T-helper 17 cell (primary cell): ENCODE data around the gene PLA2R1. TPM values are rescaled to one million over a fixed set of nuclear protein-coding genes. Genes with fewer than 3 reads are reported as not detected.
"Not testable (repeated sequence)": the region's sequence is repeated elsewhere in the genome, so short reads cannot be mapped to it uniquely, and the experiment has no call there.

Experiments
- ATAC-seq: fragments of 150-1000 bp; cut with Tn5 transposase; 2 replicates; pipeline ENCODE4 v1.10.0; 2021; ENCODE audit warnings: mild to moderate bottlenecking, moderate library complexity
- DNase-seq, 3 donors: peaks; one replicate each; pipeline versions ENCODE4 v3.0.0 to v3.0.0-alpha.2; 2020 to 2021
- H3K9me3 ChIP-seq: one replicate; pipeline ENCODE4 v1.7.0; 2013; ENCODE audit warnings: low read length, mild to moderate bottlenecking; ENCODE audit not compliant: control insufficient read depth, poor library complexity, severe bottlenecking
- H3K27ac Mint-ChIP-seq: one replicate; pipeline ENCODE4 v1.8.0; 2022; ENCODE audit warnings: mild to moderate bottlenecking, moderate library complexity, mixed read lengths
- H3K27me3 Mint-ChIP-seq: one replicate; pipeline ENCODE4 v1.8.0; 2022; ENCODE audit warnings: mixed read lengths
- H3K36me3 Mint-ChIP-seq: one replicate; pipeline ENCODE4 v1.8.0; 2022; ENCODE audit warnings: low read depth, mixed read lengths
- H3K4me1 Mint-ChIP-seq: one replicate; pipeline ENCODE4 v1.8.0; 2022; ENCODE audit warnings: mild to moderate bottlenecking, mixed read lengths
- H3K4me3 Mint-ChIP-seq: one replicate; pipeline ENCODE4 v1.8.0; 2022; ENCODE audit warnings: mild to moderate bottlenecking, moderate library complexity, mixed read lengths
- total RNA-seq, 4 donors: library from RNA in 2 of 4; stranded (reverse) in 2 of 4; gene quantifications; one replicate each; pipeline ENCODE4 v1.2.3 and lab custom pipeline; 2022 to 2026

Gene PLA2R1
- total RNA-seq, 2 donors from 2014 or later: not detected

DNA sequence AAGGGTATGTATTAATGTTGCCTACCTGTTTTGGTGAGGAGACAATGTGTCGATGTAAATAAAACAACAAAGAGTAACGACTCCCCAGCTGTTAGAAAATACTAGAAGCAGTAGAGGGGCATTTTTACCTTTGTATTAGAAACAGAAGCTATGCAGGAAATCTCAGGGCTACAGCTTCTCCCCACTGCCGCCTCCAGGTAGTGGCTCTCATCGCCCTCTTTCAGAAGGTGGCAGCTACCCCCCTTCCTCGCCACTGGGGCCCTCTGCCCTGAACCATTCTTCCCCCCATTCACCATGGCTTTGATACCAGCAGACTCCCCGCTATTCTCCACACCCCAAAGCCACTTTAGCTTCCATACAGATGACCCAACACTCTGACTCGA is 6.7 kb downstream of the PLA2R1 start:
- Mint-ChIP-seq H3K4me3 (no peak overlapping the region), H3K27me3 (peaks cover 70% of the 10 kb centered on the region), H3K36me3 (peaks cover 5% of the 10 kb centered on the region), H3K27ac (no peak overlapping the region), H3K4me1 (peaks cover 11% of the 10 kb centered on the region)
- no peaks in the 10 kb centered on the region for H3K9me3 ChIP-seq
- no peak for DNase-seq
- ATAC-seq: no peak

DNA sequence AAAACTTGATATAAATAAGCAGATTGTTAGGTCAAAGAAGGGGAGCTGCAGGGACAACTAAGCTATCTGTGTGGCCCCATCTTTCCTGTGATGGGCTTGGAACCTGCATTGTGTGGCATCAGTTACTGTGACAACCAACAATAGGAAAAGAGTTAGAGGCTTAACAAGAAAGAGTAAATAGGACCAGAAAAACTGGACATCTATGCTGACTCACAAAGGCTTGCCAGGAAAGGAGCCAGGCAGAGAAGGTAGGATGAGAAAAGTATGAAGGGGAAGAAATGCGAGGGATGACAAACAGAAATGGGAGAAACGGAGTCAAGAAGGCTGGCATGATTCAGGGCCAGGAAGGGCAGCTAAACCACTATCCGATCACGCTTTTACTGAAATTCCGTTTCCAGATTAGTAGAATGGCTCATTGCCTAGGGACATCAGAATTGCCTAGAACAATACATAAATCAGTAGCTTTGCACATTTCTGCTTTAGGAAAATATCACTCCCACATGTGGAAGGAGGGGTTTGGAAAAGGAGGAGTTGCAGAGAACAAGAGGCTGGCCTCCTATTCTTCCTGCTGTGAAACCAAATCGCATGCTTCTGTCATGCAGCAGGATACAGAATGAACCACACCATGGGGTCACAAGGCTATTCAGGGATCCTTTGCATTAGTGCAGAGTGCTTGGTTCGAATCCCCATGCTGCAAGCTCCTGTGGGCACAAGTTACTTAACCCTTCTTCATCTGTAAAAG is 7.3 kb downstream of the PLA2R1 start:
- peaks cover 5% of the 10 kb centered on the region for H3K36me3 Mint-ChIP-seq
- H3K9me3 ChIP-seq: no peaks in the 10 kb centered on the region
- no peak for ATAC-seq
- peaks cover 11% of the 10 kb centered on the region for H3K4me1 Mint-ChIP-seq
- peaks cover 67% of the 10 kb centered on the region for H3K27me3 Mint-ChIP-seq
- DNase-seq: no peak
- no peak overlapping the region for H3K27ac Mint-ChIP-seq
- no peak overlapping the region for H3K4me3 Mint-ChIP-seq

DNA sequence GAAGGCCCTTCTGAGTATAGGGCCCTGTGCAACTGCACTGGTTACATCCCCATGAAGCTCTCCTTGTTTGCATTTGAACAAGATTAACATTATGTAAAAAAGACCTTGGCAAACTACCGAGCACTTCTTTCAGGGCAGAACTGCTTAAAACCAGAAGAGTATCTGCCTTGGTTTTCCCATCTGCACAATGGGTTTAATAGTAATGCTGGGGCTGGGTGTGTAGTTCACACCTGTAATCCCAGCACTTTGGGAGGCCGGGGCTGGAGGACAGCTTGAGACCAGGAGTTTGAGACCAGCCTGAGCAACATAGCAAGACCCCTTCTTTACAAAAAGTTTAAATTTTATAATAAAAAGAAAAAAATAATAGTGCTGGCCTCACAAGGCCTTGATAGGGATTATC is 8.5 kb downstream of the PLA2R1 start:
- DNase-seq: no peak
- Mint-ChIP-seq H3K27me3 (peaks cover 55% of the 10 kb centered on the region), H3K4me1 (peaks cover 11% of the 10 kb centered on the region), H3K36me3 (peaks cover 5% of the 10 kb centered on the region), H3K27ac (no peak overlapping the region), H3K4me3 (no peak overlapping the region)
- H3K9me3 ChIP-seq: no peaks in the 10 kb centered on the region
- ATAC-seq: no peak

DNA sequence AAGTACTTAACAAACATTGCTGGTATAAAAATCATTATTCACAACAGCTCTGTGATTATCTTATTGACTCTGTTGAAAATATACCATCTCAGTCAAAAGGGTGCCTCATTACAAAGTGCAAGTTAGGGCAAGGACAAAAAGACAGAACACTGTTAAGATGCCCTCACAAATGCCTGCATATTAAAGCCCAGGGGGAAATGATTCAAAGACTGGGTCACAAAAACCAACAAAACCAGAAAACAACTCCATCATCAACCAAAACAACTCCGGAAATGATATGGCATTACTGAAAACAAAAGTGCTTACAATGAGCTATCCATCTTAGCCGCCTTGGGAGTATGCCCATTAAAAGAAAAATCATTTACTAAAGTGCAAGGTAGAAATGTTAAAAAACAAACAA is 9.9 kb downstream of the PLA2R1 start:
- Mint-ChIP-seq H3K4me1 (peaks cover 11% of the 10 kb centered on the region), H3K36me3 (peaks cover 5% of the 10 kb centered on the region), H3K27ac (peak overlapping the region; percentile 22), H3K27me3 (peaks cover 43% of the 10 kb centered on the region), H3K4me3 (no peak overlapping the region)
- H3K9me3 ChIP-seq: no peaks in the 10 kb centered on the region
- ATAC-seq: no peak
- DNase-seq: no peak

DNA sequence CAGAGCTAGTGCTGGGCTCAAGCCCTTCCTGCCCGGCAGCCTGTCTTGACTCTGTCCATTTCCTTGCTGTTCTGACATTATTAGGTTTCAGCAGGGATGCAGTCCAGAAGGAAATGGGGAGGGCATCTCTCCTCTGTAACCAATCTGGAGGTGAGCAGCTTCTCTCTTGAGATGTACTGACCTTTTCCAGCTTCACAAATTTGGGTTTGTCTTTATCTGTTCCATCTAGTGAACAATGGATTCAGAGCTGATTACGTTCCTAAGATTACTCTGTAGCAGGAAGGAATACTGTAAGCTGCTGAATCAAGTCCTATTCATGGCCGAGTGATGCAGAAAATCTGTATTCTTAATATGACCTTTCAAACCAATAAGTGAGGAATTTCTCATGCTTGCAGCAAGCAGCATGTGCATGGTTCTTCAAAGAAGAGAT is 11.0 kb downstream of the PLA2R1 start:
- DNase-seq (no peak), ATAC-seq (no peak)
- Mint-ChIP-seq H3K27me3 (peaks cover 32% of the 10 kb centered on the region), H3K4me1 (peaks cover 11% of the 10 kb centered on the region), H3K36me3 (peaks cover 3% of the 10 kb centered on the region), H3K4me3 (no peak overlapping the region), H3K27ac (no peak overlapping the region)
- no peaks in the 10 kb centered on the region for H3K9me3 ChIP-seq

DNA sequence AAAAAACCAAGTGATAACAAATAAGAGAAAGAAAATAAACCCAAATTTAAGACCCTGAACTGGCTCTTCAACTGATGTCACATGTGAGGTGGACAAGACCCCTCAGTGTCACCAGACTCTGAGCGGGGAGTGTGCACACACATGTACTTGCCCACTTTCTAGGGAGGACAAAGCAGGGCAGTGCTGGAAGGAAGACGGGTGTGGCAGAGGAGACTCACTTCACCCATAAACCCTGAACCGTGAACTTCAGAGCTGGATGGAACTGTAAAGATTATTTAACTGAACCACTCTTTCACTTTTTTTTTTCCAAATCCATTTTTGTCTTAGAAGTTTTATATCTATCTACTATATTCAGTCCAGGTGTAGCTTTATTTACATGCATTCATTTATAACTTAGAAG is 12.3 kb downstream of the PLA2R1 start:
- no peaks in the 10 kb centered on the region for H3K9me3 ChIP-seq
- Mint-ChIP-seq H3K4me3 (no peak overlapping the region), H3K4me1 (peaks cover 11% of the 10 kb centered on the region), H3K27ac (no peak overlapping the region), H3K36me3 (peaks cover 3% of the 10 kb centered on the region), H3K27me3 (peaks cover 37% of the 10 kb centered on the region)
- ATAC-seq (no peak), DNase-seq (no peak)

DNA sequence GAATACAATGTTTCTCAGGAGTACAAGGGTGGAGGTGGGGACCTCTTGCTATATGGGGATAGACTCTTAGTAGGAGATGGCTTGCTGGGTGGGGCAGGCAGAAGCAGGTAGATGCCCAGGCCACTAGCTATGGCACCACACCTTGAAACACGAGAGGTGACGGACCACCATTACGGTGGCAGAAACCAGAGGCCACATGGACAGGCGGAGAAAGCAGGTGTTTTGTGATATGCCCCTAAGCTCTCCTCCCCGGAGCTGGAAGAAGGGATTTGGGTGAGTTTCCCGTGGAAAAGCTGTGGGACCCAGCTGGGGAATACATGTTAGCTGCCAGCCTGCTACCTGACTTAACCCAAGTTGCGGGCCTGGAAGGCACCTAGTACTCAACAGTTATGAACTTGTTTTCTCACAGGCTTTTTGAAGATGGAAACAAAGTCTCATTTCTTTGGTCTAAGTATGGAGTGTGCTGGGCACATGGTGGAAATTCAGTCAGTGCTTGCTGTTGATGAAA is 16.7 kb downstream of the PLA2R1 start:
- H3K27me3 Mint-ChIP-seq: peaks cover 55% of the 10 kb centered on the region
- H3K36me3 Mint-ChIP-seq: peaks cover 6% of the 10 kb centered on the region
- no peak for ATAC-seq
- H3K4me3 Mint-ChIP-seq: no peak overlapping the region
- H3K27ac Mint-ChIP-seq: no peak overlapping the region
- no peak for DNase-seq
- H3K9me3 ChIP-seq: no peaks in the 10 kb centered on the region
- H3K4me1 Mint-ChIP-seq: no peaks in the 10 kb centered on the region

DNA sequence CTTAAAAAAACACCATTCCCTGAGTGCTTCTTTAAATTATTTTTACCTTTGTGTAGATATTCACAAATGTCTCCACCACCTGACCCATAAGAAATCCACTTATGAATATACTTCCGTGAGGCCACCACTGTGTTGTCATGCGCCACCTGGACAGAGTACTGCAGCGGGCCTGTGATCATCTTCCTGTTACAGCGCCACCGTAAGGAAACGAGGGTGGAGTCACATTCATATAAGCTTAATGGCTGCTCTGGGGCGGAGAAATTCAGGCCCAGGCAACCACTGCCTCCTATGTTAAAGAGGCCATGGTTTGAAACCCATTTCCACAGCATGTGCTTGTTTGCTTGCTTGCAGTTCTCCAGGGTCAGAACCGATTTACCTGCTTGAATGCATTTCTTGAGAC is 17.7 kb downstream of the PLA2R1 start:
- Mint-ChIP-seq H3K4me1 (no peaks in the 10 kb centered on the region), H3K27ac (no peak overlapping the region), H3K36me3 (peaks cover 6% of the 10 kb centered on the region), H3K4me3 (no peak overlapping the region), H3K27me3 (peaks cover 56% of the 10 kb centered on the region)
- ATAC-seq (no peak), DNase-seq (no peak)
- H3K9me3 ChIP-seq: no peaks in the 10 kb centered on the region

DNA sequence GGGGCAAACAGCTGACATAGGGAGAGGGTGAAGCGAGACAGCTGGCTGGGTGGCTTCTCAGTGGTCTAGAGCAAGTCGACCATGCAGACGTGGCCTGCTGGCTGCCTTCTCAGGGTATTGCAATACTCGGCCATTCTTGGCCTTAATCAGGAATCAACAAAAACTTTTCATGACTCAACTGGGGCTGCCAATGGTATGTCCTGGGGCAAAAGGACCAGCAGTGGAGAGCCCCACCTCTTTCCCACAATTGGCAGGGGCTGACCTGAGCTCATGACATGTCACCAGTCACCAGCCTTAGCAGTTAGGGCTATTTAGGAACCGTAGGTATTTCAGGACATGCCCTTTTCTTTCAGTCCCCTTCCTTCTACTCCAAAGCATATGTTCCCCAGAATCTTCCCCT is 19.1 kb downstream of the PLA2R1 start:
- H3K36me3 Mint-ChIP-seq: peaks cover 6% of the 10 kb centered on the region
- no peak for ATAC-seq
- H3K9me3 ChIP-seq: no peaks in the 10 kb centered on the region
- H3K4me3 Mint-ChIP-seq: no peak overlapping the region
- no peak for DNase-seq
- peak overlapping the region; percentile 49 for H3K27ac Mint-ChIP-seq
- peaks cover 56% of the 10 kb centered on the region for H3K27me3 Mint-ChIP-seq
- no peaks in the 10 kb centered on the region for H3K4me1 Mint-ChIP-seq

DNA sequence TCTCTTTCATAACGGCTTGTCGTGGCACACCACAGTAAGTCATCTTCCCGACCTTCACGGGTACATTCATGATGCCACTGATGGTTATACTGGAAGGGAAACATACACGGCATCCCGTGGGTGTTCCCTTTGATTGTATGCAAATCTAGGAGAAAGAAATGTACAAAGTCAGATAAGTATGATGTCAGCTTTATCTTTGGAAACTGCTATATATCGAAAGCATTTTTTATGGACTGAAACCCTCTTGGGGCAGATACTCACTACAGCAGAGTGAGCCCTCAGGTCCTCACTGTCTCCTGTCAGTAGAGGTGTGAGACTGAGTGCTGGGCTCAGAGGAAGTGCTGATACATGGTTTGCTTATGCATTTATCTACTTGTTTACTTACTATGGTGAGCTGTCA is 20.4 kb downstream of the PLA2R1 start:
- Mint-ChIP-seq H3K27me3 (peaks cover 56% of the 10 kb centered on the region), H3K27ac (peak overlapping the region; percentile 49), H3K4me1 (no peaks in the 10 kb centered on the region), H3K36me3 (peaks cover 6% of the 10 kb centered on the region), H3K4me3 (no peak overlapping the region)
- no peaks in the 10 kb centered on the region for H3K9me3 ChIP-seq
- ATAC-seq (no peak), DNase-seq (no peak)

DNA sequence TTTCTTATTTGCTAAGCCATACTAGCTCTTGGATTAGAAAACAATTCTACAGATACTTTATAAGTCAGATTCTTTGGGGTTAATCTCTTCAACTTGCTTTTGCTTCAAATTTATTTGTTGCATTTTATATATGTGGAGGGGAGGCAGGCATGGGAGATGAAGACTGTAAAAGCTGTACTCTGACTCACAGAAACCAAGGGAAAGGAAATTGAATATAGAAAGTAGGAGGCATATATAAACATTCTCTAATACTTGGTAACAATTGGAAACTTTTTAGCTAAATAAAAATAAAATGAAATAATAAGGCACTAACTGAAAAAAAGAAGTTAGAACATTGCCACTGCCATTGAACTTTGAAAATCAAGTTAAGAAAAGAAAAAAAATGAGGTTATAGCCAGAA is 21.3 kb downstream of the PLA2R1 start:
- Mint-ChIP-seq H3K27me3 (peaks cover 53% of the 10 kb centered on the region), H3K4me1 (no peaks in the 10 kb centered on the region), H3K36me3 (peaks cover 6% of the 10 kb centered on the region), H3K27ac (no peak overlapping the region), H3K4me3 (no peak overlapping the region)
- DNase-seq (no peak), ATAC-seq (no peak)
- no peaks in the 10 kb centered on the region for H3K9me3 ChIP-seq

DNA sequence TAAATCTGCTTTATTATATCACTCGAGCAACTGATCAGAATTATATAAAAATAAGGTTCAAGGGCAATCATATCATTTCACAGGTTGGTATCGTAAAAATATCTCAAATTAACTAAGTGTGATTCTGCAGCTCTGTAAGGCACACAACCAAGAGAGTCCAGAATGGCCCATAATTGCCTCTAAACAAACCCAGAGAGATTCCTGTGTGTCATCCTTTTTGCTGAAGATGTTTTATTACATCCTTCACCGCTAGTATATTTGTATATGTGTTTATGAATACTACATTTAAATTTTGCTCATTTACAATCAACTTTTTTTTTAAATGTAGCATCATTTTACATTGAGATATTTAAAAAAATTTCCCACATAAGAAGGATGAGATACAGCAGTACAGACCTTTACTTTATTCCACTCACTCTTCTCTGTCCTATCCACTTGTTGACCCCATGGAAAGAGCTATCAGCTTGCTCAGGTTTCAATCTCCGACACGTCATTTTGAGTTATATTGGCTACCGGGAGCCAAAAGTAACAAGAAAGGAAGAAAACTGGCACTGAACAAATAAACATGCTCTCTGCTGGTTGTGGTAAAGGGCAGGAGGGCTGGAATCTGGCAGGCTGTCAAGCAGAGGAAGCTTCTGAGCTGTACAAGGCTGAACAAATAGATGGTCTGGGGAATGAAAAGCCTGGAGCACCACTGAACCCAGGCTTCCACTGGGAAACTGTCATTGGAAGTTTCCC is 23.1 kb downstream of the PLA2R1 start:
- no peak for DNase-seq
- H3K9me3 ChIP-seq: no peaks in the 10 kb centered on the region
- Mint-ChIP-seq H3K4me3 (no peak overlapping the region), H3K36me3 (peaks cover 6% of the 10 kb centered on the region), H3K4me1 (no peaks in the 10 kb centered on the region), H3K27ac (no peak overlapping the region), H3K27me3 (peaks cover 38% of the 10 kb centered on the region)
- ATAC-seq: no peak

DNA sequence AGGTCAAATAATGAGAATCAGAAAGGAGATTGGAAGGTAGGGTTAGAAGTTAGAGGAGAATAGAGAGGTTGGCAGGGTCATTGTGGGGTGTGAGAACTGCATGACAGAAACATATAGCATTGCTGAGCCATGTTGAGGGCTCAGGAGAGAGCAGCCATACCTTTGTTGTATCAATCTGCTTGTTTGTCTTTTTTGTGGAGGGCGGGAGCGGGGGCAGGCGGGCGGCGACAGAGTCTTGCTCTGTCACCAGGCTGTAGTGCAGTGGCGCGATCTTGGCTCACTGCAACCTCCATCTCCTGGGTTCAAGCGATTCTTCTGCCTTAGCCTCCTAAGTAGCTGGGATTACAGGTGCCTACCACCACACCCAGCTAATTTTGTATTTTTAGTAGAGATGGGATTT is 23.8 kb downstream of the PLA2R1 start:
- H3K9me3 ChIP-seq, H3K36me3 Mint-ChIP-seq, ATAC-seq, DNase-seq, H3K4me1 Mint-ChIP-seq, H3K4me3 Mint-ChIP-seq, H3K27ac Mint-ChIP-seq: not testable (repeated sequence)
- peaks cover 38% of the 10 kb centered on the region for H3K27me3 Mint-ChIP-seq

DNA sequence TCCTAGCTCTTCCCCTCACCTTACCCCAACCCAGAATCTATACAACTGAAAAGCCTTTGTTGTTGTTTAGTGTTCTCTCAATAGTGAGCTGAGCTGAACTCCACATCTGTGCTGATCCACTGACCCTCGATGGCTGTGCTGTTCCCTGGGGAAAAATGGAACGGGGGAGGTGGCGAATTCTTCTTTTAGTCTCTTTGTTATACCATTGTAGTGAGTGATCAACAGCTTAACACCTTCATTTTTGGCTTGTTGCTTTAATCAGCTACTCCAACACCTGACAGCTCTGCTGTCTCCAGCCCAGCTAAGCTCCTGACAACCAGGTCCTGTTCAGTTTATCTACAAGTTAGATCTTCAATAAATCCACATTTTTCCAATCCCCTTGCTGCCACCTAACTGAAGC is 25.7 kb downstream of the PLA2R1 start:
- H3K9me3 ChIP-seq: no peaks in the 10 kb centered on the region
- H3K4me3 Mint-ChIP-seq: no peak overlapping the region
- H3K4me1 Mint-ChIP-seq: no peaks in the 10 kb centered on the region
- H3K27ac Mint-ChIP-seq: no peak overlapping the region
- ATAC-seq: no peak
- peaks cover 20% of the 10 kb centered on the region for H3K27me3 Mint-ChIP-seq
- no peak for DNase-seq
- H3K36me3 Mint-ChIP-seq: peaks cover 2% of the 10 kb centered on the region
